Endothelial cell of umbilical vein (primary cell): ENCODE measurements around the gene RUVBL1. TPM values are rescaled to one million over a fixed set of nuclear protein-coding genes. Genes with fewer than 3 reads are reported as not detected.

Experiments used
- BruUV-seq: library from RNA; stranded (reverse); fragments of 400-500 nt; replicated peaks from 2 replicates; lab custom pipeline; 2021; lab: Mats Ljungman, UMichigan
- CTCF ChIA-PET: fragments of 300-600, 350-600 bp; sonication (Branson Sonifier 250); formaldehyde crosslinking; loops from one replicate; lab custom pipeline; 2021; ENCODE audit warnings: antibody characterized with exemption, inconsistent platforms; lab: Charles Lee
- POLR2A ChIA-PET: fragments of 300-600, 350-600 bp; sonication (Branson Sonifier 250); formaldehyde crosslinking; loops from one replicate; lab custom pipeline; 2021; ENCODE audit warnings: antibody characterized with exemption, inconsistent platforms; lab: Charles Lee
- DNase-seq: peaks from one replicate; pipeline ENCODE4 v3.0.0-alpha.2; 2011; ENCODE audit warnings: low read depth, low spot score
- FAIRE-seq: peaks from 2 replicates; lab custom pipeline; 2011; peaks lifted over from hg19 to GRCh38; lab: Jason Lieb, UNC
- H2AFZ ChIP-seq: 2 replicates; pipeline ENCODE4 v1.6.0; 2012; ENCODE audit warnings: low read depth, low read length, control low read depth, inconsistent platforms
- H3K27ac ChIP-seq: 2 replicates; pipeline ENCODE4 v1.5.1; 2011; ENCODE audit warnings: low read depth, mild to moderate bottlenecking, control low read depth, low read length, moderate library complexity; ENCODE audit not compliant: insufficient read depth
- H3K27me3 ChIP-seq, 2 experiments: 2 replicates each; pipeline versions ENCODE4 v1.6.0 to v1.6.1; 2011; ENCODE audit warnings: low read length in 2 of 2, mixed read lengths in 1 of 2; ENCODE audit not compliant: control insufficient read depth in 2 of 2, insufficient read depth in 2 of 2
- H3K36me3 ChIP-seq, 2 experiments: 2 replicates in 1 of 2; 3 replicates in 1 of 2; pipeline ENCODE4 v1.5.1; 2011; ENCODE audit warnings: low read length in 2 of 2, mild to moderate bottlenecking in 1 of 2, moderate library complexity in 1 of 2; ENCODE audit not compliant: control insufficient read depth in 2 of 2, insufficient read depth in 2 of 2; ENCODE audit errors: extremely low read depth in 1 of 2
- H3K4me1 ChIP-seq: 3 replicates; pipeline ENCODE4 v1.5.1; 2011; ENCODE audit warnings: mild to moderate bottlenecking, low read length; ENCODE audit not compliant: control insufficient read depth, insufficient read depth; ENCODE audit errors: extremely low read depth
- H3K4me2 ChIP-seq: 2 replicates; pipeline ENCODE4 v1.6.1; 2011; ENCODE audit warnings: low read length, control low read depth, mixed read lengths; ENCODE audit not compliant: insufficient read depth
- H3K4me3 ChIP-seq, 3 experiments: fragments of 200-600 bp in 1 of 3; sonication (generic), shearing (Covaris generic) in 1 of 3; replicated peaks in 1 of 3; 2 replicates each; pipeline ENCODE4 v1.5.1; 2011 to 2016; ENCODE audit warnings: control low read depth in 3 of 3, low read length in 3 of 3, mild to moderate bottlenecking in 2 of 3, inconsistent platforms in 1 of 3, low read depth in 1 of 3, moderate library complexity in 1 of 3; ENCODE audit not compliant: insufficient read depth in 1 of 3
- H3K79me2 ChIP-seq: 2 replicates; pipeline ENCODE4 v1.6.0; 2012; ENCODE audit warnings: low read length, inconsistent platforms; ENCODE audit not compliant: control insufficient read depth, insufficient read depth
- H3K9ac ChIP-seq: replicated peaks from 2 replicates; pipeline ENCODE3; 2011; ENCODE audit warnings: low read length, control low read depth; ENCODE audit not compliant: insufficient read depth; ENCODE audit errors: extremely low read depth
- H3K9me1 ChIP-seq: replicated peaks from 3 replicates; pipeline ENCODE4 v1.6.0; 2011; ENCODE audit warnings: mild to moderate bottlenecking, low read length; ENCODE audit not compliant: control insufficient read depth, insufficient read depth; ENCODE audit errors: extremely low read depth
- H3K9me3 ChIP-seq: replicated peaks from 2 replicates; pipeline ENCODE4 v1.5.1; 2012; ENCODE audit warnings: low read length, inconsistent platforms; ENCODE audit not compliant: control insufficient read depth, insufficient read depth
- H4K20me1 ChIP-seq: replicated peaks from 2 replicates; pipeline ENCODE3; 2011; ENCODE audit warnings: mild to moderate bottlenecking, low read length; ENCODE audit not compliant: control insufficient read depth, insufficient read depth; ENCODE audit errors: extremely low read depth
- CTCF ChIP-seq, 2 donors: IDR thresholded peaks; 1 replicate in 1 of 2; 2 replicates in 1 of 2; pipeline ENCODE4 v1.5.1; 2011; ENCODE audit warnings: low read length in 2 of 2, mild to moderate bottlenecking in 2 of 2, moderate library complexity in 2 of 2, control low read depth in 1 of 2, inconsistent platforms in 1 of 2, low read depth in 1 of 2; ENCODE audit not compliant: insufficient read depth in 1 of 2; ENCODE audit errors: extremely low read depth in 1 of 2
- EZH2 ChIP-seq: IDR thresholded peaks from 2 replicates; pipeline ENCODE4 v1.6.1; 2012; ENCODE audit warnings: borderline replicate concordance, low read depth, mild to moderate bottlenecking, moderate library complexity, low read length, inconsistent platforms; ENCODE audit not compliant: severe bottlenecking
- FOS ChIP-seq: IDR thresholded peaks from 2 replicates; pipeline ENCODE4 v1.6.1; 2011; ENCODE audit warnings: mild to moderate bottlenecking, low read length, moderate library complexity, borderline replicate concordance; ENCODE audit not compliant: insufficient read depth
- GATA2 ChIP-seq: IDR thresholded peaks from 2 replicates; pipeline ENCODE4 v1.7.0; 2011; ENCODE audit warnings: low read depth, mild to moderate bottlenecking, moderate library complexity, mixed read lengths, low read length; ENCODE audit not compliant: insufficient read length, insufficient read depth
- JUN ChIP-seq: IDR thresholded peaks from 2 replicates; pipeline ENCODE4 v1.6.1; 2011; ENCODE audit warnings: borderline replicate concordance, low read depth; ENCODE audit not compliant: insufficient read length, insufficient read depth
- MAX ChIP-seq: IDR thresholded peaks from 2 replicates; pipeline ENCODE4 v1.6.1; 2011; ENCODE audit not compliant: insufficient read depth, insufficient read length
- MYC ChIP-seq: IDR thresholded peaks from one replicate; pipeline ENCODE4 v1.6.1; 2011; ENCODE audit warnings: mild to moderate bottlenecking, low read depth, low read length
- POLR2A ChIP-seq: IDR thresholded peaks from 2 replicates; pipeline ENCODE4 v1.6.1; 2012; ENCODE audit warnings: low read depth, mild to moderate bottlenecking, control low read depth, low read length
- POLR2AphosphoS5 ChIP-seq: IDR thresholded peaks from 2 replicates; pipeline ENCODE4 v1.6.1; 2012; ENCODE audit warnings: low read depth, mild to moderate bottlenecking, control low read depth, low read length, moderate library complexity; ENCODE audit not compliant: insufficient read depth
- dilution Hi-C: fragments of 300-500 bp; cut with MboI; formaldehyde crosslinking; loops from one replicate; pipeline ENCODE4 v1.15.0; 2019; ENCODE audit warnings: low sequenced_read_pairs; ENCODE audit not compliant: extremely low pct_ligation_motif_present
- intact Hi-C: fragments of 100-400 bp; cut with micrococcal nuclease; formaldehyde crosslinking; loops from one replicate; pipeline ENCODE4 v1.10.0; 2022
- polyA plus RNA-seq, 4 experiments: library from polyadenylated mRNA; depleted of rRNA in 3 of 4; stranded (reverse) in 3 of 4; unstranded in 1 of 4; fragments of >200 nt; gene quantifications; 2 replicates each; pipeline versions ENCODE4 v1.2.1 to v1.2.3, GENCODE V29; 2011 to 2012; ENCODE audit warnings: missing spikeins in 1 of 4
- total RNA-seq: library from RNA; stranded (reverse); gene quantifications from 2 replicates; pipeline ENCODE4 v1.2.3, GENCODE V29; 2021

RUVBL1 gene
- total and polyA plus RNA-seq, 2 donors (not counting 3 experiments of a cell fraction or from before 2014, with no cell fraction given), result 52.5 to 58.5 TPM

- dilution Hi-C loops, result no loop called here
- Histone ChIP-seq H3K79me2 (peaks cover 40% of the 10 kb centered on the region), H3K9me3 (no peaks in the 10 kb centered on the region), H3K27me3 (no peaks in the 10 kb centered on the region), H4K20me1 (peaks cover 1% of the 10 kb centered on the region), H3K27ac (no peak overlapping the region), H3K4me1 (peaks cover 7% of the 10 kb centered on the region), H3K36me3 (peaks cover 47 to 58% of the 10 kb centered on the region in 2 experiments), H3K4me3 (no peak overlapping the region), H3K4me2 (no peak overlapping the region), H3K9ac (no peak overlapping the region), H3K9me1 (no peaks in the 10 kb centered on the region), H2AFZ (no peak overlapping the region)
- no TSS peak for BruUV-seq
- DNase-seq, result peak; percentile 15
- FAIRE-seq, result no peak
- TF ChIP-seq MYC (no peak), POLR2A (no peak), JUN (no peak), FOS (no peak), POLR2AphosphoS5 (no peak), EZH2 (no peak), CTCF (IDR thresholded peaks at IDR 0.05; ENCODE audit: extremely low read depth in 1 of 2, insufficient read depth in 1 of 2, low read depth in 1 of 2, low read length in 2 of 2) (no peak), MAX (no peak), GATA2 (no peak)
- ChIA-PET POLR2A (no interaction called here), CTCF (interaction anchor here (1.0 to 1.5 kb wide), 2 partner anchors 13 to 486 kb away, joined by 3 to 5 read pairs; no protein-coding TSS in a partner anchor)
- intact Hi-C loops, result no loop called here
Observed at GRCh38 chr3:128060473-128061381, 62.9 kb downstream of the RUVBL1 start.
